Measurements from ENCODE around the gene ZNF17.

DNA sequence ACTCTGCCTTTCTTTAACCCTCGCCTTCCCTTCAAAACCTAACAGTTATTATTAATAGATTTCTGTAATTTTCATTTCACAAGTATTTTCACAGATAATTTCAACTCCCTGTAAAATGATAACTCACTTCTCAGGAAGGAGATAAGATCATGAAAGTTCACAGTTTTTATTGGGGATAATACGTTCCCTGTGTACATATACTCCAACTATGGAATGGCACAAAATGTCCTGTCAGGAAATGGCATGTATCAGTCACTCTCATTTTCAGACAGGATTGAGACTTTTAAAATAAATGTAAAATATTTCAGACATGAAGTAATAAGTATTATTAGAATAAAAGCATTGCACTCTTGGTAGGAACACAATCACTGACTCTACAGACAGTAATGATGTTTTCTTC is 48.5 kb upstream of the ZNF17 start:
- TF ChIP-seq GATA2 (IDR thresholded peaks at IDR 0.05; ENCODE audit: low read depth, low read length) (no peak), GATA3 (IDR thresholded peaks at IDR 0.05; ENCODE audit: low read depth, low read length) (no peak)

Measured in SH-SY5Y (cell line).